Fibroblast of lung (primary cell): ENCODE data around the gene DCAF8.

Experiments used
- CTCF ChIP-seq, 2 donors: IDR thresholded peaks in 1 of 2; conservative IDR thresholded peaks in 1 of 2; 1 replicate in 1 of 2; 2 replicates in 1 of 2; pipeline ENCODE4 v1.5.1; 2011 to 2012; ENCODE audit warnings: low read length in 2 of 2, control low read depth in 1 of 2, inconsistent platforms in 1 of 2, low read depth in 1 of 2, mild to moderate bottlenecking in 1 of 2
- EZH2 ChIP-seq: IDR thresholded peaks from 2 replicates; pipeline ENCODE4 v1.5.1; 2012; ENCODE audit warnings: low read length, control low read depth, mild to moderate bottlenecking; ENCODE audit errors: missing control alignments

DNA sequence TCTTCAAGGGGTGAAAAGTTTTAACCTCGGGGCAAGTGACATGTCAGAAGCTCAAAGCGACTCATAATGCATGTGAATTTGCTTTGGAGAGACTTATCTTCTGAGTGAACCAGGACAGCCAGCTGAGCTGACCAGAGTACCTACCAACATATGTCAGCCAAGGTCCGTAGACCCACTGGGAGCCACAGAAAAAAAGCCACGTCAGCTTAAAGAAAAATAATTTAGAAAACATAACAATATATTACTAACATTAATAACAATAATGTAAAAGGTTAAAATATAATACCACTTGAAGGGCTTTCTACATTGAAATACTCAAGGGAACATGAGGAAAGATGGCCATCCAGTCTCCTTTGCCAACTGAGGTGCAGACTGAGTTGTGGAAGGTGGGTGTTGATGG lies 15.6 kb upstream of the DCAF8 start:
- TF ChIP-seq CTCF (conservative IDR thresholded peaks at IDR 0.05 in 1 of 2, IDR thresholded peaks at IDR 0.05 in 1 of 2; ENCODE audit: low read depth in 1 of 2, low read length in 2 of 2) (no peak), EZH2 (no peak)
